Dermis microvascular lymphatic vessel endothelial cell (primary cell): ENCODE data around the gene EDA. TPM values are rescaled to one million over a fixed set of nuclear protein-coding genes. Genes with fewer than 3 reads are reported as not detected.

Source experiments
- DNase-seq, 2 donors: peaks; one replicate each; pipeline versions ENCODE4 v3.0.0 to v3.0.0-alpha.2; 2010; ENCODE audit warnings: low read depth in 2 of 2
- total RNA-seq: library from RNA; depleted of rRNA; stranded (reverse); fragments of >200 nt; gene quantifications from 2 replicates; pipeline ENCODE4 v1.2.1, GENCODE V29; 2014

EDA gene
- 1.2 and 2.5 TPM in 2 replicates for total RNA-seq

DNA sequence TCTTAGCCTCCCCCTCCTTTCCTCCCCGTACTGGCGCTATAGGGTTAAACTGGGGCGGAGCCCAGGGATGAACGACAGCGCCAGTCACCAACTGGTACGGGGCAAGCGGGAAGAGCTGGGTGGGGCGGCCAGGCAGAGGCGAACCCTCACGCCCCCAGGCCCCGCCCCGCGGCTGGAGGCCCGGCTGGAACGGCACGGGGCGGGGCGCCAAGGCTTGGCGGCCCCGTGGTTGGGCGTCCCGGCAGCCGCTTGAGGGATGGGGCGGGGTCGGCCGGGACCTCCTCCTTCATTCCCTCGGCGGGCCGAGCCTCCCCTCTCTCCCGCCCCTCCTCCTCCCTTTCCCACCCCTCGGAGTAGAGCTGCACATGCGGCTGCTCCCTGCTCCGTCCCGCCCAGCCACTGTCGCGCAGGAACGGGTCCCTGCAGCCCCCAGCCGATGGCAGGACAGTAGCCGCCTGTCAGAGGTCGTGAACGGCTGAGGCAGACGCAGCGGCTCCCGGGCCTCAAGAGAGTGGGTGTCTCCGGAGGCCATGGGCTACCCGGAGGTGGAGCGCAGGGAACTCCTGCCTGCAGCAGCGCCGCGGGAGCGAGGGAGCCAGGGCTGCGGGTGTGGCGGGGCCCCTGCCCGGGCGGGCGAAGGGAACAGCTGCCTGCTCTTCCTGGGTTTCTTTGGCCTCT lies at the start of gene EDA:
TSS of gene EDA (plus strand) at position 335 of the 678 bp plus-strand sequence.
- DNase-seq, result peak; percentile 38 to 80

DNA sequence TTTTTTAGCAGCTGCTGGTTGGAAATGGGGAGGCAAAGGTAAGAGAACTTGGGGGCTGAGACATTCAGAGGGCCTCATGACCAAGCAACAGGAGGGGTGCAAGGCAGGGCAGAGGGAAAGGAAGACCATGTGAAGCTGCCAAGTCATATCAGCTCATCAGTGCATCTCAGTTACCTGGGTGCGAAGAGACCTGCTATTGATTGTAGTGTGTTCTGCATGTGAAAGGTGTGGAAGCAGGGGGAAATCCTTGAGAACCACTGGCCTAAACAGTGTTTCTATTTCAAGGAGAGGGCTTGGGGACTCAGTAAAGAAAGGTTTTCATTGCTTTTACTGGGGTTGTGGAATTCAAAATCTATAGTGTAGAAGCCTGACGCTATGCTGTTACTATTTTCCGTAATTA lies 47.1 kb upstream of the EDA start:
- DNase-seq, result no peak

DNA sequence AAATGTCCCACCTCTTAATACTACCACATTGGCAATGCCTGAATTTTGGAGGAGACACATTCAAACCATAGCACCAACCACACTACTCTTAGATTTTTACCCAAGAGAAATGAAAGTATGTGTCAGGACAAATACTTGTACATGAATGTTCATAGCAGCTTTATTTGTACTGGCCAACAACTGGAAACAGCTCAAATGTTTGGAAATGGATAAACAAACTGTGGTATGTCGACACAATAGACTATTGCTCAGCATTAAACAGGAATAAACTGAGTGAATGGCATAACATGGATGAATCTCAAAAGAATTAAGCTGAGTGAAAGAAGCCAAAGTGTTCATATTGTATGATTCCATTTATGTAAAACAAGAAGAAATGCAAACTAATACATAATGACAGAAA lies 18.5 kb upstream of the EDA start:
- no peak for DNase-seq

DNA sequence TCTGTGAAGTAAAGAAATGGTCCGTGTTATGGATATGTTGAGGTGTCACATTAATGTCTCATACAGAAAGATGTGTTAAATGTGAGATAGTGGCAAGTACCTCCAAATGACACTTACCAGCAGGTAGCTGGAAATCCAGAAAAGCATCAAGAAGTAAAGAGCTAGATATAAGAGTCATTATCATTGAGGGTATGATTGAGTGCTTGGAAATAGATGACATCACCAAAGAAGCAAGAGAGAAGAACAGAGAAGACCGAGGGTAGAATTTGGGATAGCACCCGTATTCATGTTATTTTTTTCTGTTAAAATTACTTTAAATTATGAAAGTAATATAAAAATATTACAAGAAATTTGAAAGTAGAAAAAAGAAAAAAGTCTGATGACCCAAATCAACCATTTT lies 15.7 kb upstream of the EDA start:
- no peak for DNase-seq

DNA sequence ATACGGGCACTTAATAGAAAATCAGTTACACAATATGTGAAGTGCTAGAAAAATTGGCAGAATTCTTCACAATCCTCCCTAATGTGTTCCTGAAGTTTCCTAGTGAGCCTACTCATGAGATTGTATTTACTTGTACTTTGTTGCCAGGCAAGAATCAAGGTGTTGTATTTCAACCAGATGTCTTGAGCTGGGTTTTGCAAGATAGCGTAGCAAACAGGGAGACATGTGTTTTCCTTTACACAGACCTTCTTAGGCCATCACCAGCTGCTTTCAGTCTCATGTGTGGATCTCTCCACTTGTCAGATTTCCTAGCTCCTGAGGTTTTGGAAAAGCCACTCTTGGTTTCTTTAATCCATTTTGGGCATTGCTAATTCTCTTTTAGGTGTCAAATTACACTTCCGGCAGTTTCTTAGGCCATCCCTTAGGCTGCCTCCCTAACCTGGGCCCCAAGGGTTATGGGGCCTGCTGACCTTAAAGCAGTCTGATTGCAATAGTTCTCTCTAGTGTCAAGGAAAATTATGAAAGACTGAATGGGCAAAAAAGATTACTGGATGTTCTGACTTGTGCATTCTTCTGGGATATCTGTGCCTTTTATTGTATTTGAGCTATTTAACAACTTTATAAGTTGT lies 12.2 kb upstream of the EDA start:
- DNase-seq, result no peak

DNA sequence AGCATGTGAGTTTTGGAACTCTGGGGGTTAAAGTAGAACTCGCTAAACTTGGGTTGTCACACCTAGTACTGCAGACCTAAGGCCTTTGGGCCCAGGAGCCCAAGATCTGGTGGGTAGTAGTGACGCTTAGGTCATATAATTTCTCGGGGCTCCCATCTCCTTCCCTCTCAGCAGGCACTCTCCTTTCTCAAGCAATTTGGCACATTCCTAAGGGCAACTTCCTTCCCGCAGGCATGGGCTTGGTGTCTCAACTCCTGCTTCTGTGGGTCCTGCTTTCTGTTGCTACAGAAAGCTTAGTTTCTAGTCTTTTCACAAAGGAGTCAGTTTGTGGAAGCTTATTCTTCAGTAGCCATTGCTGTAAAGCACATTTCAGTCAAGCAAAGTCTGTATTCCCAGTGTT lies 10.4 kb upstream of the EDA start:
- no peak for DNase-seq

DNA sequence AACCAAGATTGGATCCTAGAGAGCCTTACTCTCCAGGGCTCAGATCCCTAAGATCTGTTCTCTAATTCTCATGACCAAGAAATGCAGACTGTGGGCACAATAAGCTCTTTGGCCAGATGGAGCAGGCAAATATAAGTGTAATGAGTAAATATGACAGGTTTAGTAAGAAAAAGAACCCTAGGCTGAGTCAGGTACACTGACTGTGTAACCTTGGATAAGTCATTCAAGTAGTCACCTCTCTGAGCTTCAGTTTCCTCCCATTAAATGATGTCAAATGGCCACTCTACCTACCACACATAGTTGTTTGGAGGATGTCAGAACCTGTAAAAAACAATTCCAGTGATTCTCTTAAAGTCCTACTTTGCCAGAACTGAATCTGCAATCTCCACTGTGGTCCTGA lies 8.3 kb upstream of the EDA start:
- DNase-seq, result no peak

DNA sequence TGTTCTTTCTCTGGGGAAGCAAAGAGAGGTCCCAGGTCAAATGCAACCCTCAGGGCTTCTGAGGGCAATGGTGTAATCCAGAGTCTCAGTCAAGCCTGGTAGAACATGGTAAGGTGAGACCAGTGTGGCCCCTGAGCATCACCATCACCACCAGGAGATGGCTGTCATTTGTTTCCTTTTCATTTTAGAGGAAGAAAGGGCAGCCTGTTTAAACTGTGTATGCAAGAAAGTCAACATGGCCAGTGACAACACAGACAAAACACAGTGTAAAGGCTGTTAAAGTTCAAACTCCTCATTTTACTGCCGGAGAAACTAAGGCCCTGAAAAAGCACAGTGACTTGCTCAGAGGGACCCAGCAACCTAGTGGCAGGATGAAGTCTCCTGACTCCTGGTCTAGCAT lies 2.0 kb upstream of the EDA start:
- no peak for DNase-seq

DNA sequence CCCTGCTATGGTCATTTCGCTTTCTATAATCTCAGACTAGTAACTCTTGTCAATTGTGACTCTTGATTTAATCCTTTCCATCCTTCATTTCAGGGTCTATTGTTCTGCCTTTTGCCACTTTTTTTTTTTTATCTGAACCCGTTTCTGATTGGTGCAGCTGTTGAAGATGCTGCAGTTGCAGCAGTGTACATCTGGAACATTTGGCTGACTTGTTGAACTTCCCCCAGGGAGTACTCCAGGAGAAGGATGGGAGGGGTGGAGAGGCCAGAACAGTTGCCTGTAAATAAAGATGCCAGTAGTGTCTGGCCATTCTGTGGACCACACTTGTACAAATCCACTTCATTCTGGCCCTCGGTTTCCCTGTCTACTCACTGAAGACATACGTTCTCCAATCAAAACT lies 1.0 kb upstream of the EDA start:
- no peak for DNase-seq

DNA sequence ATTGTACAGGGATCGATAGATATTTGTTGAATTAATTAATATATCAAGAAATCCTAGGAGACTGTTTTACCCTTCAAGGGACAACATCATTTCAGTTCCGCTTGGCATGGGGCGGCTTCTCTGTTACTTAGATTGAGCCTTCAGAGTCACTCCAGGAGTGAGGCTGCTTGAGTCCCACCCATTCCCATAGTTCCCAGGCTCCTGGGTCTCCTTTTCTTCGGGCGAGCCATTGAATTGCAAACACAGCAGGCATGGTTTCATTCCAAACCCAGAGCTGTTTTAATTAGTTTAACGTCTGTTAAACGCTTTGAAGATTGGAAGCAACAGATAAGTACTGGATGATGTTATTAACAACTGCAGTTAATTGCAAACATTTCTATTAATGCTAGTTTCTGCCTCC lies 571 bp upstream of the EDA start:
- DNase-seq, result no peak

DNA sequence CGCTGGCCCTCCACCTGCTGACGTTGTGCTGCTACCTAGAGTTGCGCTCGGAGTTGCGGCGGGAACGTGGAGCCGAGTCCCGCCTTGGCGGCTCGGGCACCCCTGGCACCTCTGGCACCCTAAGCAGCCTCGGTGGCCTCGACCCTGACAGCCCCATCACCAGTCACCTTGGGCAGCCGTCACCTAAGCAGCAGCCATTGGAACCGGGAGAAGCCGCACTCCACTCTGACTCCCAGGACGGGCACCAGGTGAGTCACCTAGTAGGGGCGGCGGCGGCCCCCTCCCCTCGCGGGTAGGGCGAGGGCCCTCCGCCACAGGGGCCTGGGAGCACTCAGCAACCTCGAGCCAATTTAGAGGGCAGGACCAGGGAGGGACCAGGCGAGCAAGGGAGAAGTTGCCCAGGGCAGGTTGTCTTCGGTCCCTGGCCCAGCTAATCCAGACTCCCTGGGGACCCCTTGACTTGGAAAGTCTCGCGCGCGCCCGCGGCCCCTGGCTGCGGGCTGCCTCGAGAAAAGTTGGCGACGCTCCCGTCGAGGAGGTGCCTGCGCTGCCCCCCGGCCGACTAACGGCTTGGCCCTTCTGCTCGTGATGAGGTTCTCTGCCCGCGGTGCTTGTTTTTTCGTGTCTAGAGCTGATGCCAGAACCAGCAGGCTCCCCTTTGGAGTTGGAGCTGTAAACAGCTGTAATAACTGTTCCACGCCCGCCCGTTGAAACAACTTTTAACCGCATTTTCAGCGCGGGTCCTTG lies 717 bp downstream of the EDA start:
- no peak for DNase-seq

DNA sequence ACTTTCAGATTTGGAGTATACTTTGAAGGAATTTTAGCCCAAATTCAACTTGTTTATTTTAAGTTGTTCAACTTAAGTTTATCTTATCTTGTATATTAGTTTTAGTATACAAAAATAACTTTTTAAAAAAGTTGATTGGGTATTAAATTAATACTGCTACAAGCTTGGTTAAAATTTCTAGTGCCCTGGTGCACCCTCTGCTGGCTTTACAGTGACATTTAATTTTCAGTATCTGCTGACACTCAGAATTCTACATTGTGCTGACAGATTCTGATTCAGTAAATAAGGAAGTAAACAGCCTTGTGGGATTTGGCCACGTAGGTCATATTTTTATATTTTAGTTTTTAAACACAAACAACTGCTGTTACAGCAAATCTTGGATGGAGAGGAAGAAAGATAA lies 2.9 kb downstream of the EDA start:
- DNase-seq, result peak; percentile 12 to 22

DNA sequence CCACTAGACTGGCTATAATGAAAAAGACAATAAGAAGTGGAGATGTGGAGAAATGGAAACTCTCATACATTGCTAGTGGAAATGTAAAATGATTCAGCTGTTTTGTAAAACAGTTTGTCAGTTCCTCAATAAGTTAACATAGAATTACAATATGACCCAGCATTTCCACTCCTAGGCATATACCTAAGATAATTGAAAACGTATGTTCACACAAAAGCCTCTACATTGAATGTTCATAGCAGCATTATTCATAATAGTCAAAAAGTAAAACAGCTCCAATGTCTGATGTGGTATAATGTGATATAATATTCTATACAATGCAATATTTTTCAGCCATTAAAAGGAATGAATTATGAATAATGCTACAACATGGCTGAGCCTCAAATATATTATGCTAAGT lies 10.2 kb downstream of the EDA start:
- no peak for DNase-seq

DNA sequence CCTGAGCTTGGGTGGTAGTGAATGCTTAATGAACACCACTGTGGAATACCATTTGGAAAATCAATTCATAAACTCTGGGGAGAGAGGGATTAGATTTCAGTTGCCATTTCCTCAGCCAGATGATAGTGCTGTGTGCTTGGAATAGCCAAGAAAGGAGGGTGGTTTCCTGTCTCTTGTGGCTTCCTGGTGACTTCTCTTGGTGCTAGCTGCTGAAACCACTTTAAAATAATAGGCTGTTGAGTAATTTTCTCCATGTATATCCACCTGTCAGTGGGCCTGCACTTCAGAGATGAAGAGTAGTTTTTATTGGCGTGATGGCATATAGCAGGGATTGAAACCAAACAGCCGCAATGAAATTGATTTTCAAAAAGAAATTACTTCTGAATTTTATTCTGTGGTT lies 11.8 kb downstream of the EDA start:
- DNase-seq, result no peak

DNA sequence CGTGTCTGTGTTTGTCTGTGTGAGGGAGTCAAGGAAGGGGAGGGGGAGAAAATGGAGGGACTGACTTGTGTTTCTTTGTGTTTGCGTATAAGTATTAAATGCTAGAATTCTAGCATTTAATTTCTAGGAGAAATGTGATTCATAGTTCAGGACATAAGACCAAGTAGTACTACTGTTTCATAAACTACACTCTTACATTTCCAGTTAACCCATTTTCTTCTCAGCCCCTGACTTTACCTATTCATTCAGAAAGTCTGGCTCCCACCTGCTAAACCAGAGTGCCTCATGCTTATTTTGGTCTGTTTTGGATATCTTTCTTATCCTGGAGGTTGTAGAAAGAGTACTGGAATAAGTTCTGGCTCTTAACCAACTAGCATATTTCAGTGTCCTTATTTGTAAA lies 14.2 kb downstream of the EDA start:
- no peak for DNase-seq

DNA sequence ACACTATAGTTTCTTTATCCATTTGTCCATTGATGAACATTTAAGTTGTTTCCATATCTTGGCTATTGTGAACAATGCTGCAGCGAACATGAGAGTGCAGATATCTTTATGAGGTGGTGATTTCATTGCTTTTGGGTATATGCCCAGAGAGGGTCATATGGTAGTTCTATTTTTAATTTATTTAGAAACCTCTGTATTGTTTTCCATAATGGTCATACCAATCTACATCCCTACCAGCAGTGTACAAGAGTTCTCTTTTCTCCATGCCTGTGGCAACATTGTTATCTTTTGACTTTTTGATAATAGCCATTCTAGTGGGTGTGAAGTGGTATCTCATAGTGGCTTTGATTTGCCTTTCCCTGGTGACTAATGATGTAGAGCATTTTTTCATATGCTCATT lies 48.8 kb downstream of the EDA start:
- no peak for DNase-seq

DNA sequence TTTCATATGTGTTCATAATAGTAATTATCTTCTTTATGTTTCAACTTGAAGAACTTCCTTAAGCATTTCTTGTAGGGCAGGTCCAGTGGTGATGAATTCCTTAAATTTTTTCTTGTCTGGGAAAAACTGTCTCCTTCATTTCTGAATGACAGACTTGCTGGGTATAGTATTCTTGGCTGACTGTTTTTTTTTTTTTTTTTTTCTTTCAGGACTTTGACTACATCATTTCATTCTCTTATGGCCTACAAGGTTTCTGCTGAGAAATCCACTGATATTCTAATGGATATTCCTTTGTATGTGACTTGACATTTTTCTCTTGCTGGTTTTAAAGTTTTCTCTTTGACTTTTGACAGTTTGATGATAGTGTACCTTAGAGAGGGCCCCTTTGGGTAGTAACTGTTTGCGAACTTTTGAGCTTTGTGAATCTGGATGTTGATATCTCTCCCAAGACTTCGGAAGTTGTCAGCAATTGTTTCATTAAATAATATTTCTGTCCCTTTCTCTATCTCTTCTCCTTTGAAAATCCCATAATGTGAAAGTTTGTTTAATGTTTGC lies 54.2 kb downstream of the EDA start:
- DNase-seq, result no peak

DNA sequence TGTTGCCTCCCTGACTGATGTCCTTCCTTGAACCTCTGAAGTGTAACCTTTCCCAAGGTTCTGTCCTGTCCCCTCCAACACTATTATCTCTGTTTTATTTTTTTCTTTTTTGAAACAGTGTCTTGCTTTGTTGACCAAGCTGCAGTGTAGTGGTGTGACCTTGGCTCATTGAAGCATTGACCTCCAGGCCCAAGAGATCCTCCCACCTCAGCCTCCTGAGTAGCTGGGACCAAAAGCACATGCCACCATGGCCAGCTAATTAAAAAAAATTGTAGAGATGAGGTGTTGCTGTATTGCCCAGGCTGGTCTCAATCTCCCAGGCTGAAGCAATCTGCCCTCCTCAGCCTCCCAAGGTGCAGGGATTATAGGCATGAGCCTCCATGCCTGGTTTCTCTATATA lies 59.0 kb downstream of the EDA start:
- no peak for DNase-seq

DNA sequence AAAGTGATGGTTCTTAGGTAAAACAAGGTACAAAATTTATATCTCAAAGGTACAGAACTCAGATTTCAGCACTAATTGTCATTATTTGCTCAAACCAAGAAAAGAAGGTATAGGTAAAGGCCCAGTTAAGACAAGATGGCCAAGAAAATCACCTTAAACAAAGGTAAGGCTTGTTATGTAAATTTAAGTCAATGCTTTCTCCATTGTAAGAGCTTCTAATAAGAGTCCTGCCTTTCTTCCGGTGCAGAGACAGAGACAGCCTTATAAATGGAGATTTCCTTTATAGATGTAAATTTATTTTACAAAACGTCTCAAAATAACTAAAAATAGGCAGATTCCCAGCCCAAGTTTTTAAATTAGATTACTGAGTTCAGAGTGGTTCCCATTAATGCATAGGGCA lies 89.9 kb downstream of the EDA start:
- no peak for DNase-seq

DNA sequence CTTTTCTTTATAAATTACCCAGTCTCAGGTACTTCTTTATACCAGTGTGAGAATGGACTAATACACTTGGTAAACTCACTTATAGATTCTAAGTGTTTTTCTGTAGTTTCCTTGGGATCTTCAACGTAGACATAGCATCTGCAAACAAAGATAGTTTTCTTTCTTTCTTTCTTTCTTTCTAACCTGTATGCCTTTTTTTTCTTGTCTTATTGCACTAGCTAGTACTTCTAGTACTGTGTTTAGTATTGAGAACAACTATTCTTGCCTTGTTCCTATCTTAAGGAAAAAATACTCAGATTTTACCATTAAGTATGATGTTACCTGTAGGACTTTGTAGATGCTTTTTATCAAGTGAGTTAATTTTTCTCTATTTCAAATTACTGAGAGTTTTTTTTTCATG lies 102.2 kb downstream of the EDA start:
- no peak for DNase-seq

DNA sequence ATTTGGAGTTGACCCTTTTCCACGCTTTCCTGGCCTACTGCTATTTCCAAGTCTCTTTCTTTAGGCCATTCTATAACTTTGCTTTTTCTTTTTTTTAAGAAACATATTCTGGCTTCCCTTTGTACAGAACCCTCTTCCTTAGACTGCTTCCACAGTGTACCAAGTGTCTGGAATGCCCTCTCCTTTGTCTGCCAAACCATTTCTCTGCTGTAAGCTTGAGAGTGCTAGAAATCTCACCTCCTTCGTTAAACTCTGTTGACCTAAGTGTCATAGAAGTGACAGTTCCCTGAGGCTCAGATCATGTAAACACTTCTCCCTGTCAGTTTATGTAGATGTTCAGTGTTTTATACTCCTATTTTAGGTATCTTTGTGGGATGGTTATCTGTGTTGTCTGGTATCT lies 108.4 kb downstream of the EDA start:
- no peak for DNase-seq

DNA sequence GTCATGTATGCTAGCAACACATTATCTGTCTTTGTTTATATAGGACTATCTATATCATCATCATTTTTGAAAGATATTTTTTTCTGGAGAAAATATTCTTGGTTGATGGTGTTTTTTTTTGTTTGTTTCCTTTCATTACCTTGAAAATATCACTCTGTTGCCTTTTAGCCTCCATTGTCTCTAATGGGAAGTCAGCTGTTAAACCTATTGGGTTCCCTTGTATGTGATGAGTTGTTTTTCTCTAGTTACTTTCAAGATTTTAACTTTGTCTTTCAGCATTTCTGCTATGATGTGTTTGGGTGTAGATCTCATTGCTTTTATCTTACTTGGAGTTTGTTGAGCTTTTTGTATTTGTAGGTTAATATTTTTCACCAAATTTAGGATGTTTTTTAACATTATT lies 124.4 kb downstream of the EDA start:
- no peak for DNase-seq

DNA sequence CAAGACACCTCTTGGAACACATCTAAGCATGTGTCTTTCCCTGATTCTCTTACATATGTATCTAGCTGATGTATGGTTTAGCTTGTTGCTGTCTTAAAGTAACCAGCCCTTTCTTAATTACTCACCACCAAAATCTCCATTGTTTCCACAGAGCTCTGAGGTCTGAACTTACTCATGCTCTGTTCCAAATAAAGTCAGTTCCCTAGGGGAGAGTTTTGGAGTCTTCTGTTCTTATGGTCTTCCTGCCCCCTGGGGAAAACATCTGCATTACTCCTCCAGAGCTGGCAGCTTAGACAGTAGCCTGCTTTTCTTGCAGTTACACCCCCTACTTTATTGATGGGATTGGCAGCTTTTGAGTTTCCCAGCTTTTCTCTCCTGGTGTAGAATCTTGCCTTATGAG lies 125.8 kb downstream of the EDA start:
- DNase-seq, result no peak
